GM12873 (cell line): ENCODE measurements around the gene ZNF358.

Experiments used
- TF ChIP-seq, protein P1 (sequence below): IDR thresholded peaks from 2 replicates; pipeline ENCODE4 v1.5.1; 2012; ENCODE audit warnings: low read depth, mild to moderate bottlenecking, moderate library complexity, low read length, control low read depth; ENCODE audit not compliant: insufficient read depth; ENCODE audit errors: missing control alignments

The ZNF358 gene

GRCh38 chr19:7515645-7516151 lies at the start of gene ZNF358:
TSS of gene ZNF358 (plus strand) at chr19:7516103. CDS start at chr19:7519243, 3,140 bp downstream.
- TF ChIP-seq, protein P1, sequence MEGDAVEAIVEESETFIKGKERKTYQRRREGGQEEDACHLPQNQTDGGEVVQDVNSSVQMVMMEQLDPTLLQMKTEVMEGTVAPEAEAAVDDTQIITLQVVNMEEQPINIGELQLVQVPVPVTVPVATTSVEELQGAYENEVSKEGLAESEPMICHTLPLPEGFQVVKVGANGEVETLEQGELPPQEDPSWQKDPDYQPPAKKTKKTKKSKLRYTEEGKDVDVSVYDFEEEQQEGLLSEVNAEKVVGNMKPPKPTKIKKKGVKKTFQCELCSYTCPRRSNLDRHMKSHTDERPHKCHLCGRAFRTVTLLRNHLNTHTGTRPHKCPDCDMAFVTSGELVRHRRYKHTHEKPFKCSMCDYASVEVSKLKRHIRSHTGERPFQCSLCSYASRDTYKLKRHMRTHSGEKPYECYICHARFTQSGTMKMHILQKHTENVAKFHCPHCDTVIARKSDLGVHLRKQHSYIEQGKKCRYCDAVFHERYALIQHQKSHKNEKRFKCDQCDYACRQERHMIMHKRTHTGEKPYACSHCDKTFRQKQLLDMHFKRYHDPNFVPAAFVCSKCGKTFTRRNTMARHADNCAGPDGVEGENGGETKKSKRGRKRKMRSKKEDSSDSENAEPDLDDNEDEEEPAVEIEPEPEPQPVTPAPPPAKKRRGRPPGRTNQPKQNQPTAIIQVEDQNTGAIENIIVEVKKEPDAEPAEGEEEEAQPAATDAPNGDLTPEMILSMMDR: no peak

GRCh38 chr19:7467009-7467989 lies 48.6 kb upstream of the ZNF358 start:
- TF ChIP-seq, protein P1: no peak

- TF ChIP-seq, protein P1: no peak
Observed at GRCh38 chr19:7468840-7469239, 47.1 kb upstream of the ZNF358 start.

GRCh38 chr19:7469669-7470285 lies 46.1 kb upstream of the ZNF358 start:
- TF ChIP-seq, protein P1: no peak

- TF ChIP-seq, protein P1: no peak
Observed at GRCh38 chr19:7470540-7471305, 45.2 kb upstream of the ZNF358 start.

GRCh38 chr19:7471696-7472615 lies 43.9 kb upstream of the ZNF358 start:
- TF ChIP-seq, protein P1: no peak
